MM.1S (cell line): ENCODE results near the gene RAB6C.

Experiments used
- CTCF ChIP-seq: fragments of 300-600 bp; sonication (generic); IDR thresholded peaks from 2 replicates; pipeline ENCODE4 v1.5.1; 2016; ENCODE audit warnings: antibody characterized with exemption, low read length, mixed read lengths
- EZH2 ChIP-seq: fragments of 300-600 bp; sonication (generic); optimal IDR thresholded peaks from 2 replicates; pipeline ENCODE3; 2017; ENCODE audit warnings: low read depth, mild to moderate bottlenecking, antibody characterized with exemption, low read length, mixed read lengths
- EZH2phosphoT487 ChIP-seq: fragments of 300-600 bp; sonication (generic); IDR thresholded peaks from 2 replicates; pipeline ENCODE4 v1.6.1; 2018; ENCODE audit warnings: antibody characterized with exemption, low read length

GRCh38 chr2:129977986-129978385 lies 1.5 kb upstream of the RAB6C start:
- TF ChIP-seq CTCF (no peak), EZH2 (no peak), EZH2phosphoT487 (no peak)
